ENCODE results near the gene PLK3. TPM values are rescaled to one million over a fixed set of nuclear protein-coding genes. Genes with fewer than 3 reads are reported as not detected.

Gene PLK3
- total and polyA plus RNA-seq, 9 of the 15 experiments (the other 6 are each of a cell fraction or from before 2014, with no cell fraction given), result 0.52 to 22.7 (median 11.0) TPM

DNA sequence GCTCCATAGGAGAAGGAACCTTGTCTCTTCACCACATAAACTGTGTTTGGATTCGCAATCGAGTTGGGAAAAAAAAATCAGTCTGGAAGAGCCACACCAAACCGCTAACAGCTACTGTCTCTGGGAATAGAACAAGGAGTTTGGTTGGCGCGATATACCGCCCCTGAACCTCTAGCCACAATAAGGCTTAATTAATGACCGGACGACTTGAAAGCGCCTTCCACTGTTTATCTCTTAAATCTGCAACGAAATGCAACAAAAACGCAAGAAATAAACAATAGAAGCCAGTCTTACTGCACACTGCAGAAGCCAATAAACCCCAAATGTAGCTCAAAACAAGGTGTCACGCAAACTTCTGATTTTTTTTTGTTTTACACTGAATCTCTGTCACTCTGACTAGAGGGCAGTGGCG lies 19.0 kb downstream of the PLK3 start (continued):
- TF ChIP-seq MCM7 (IDR thresholded peaks at IDR 0.05) (no peak), SMC3 (conservative IDR thresholded peaks at IDR 0.05; ENCODE audit: insufficient read depth, low read depth, low read length) (peak; percentile 53; the same call in 1 of the 2 replicates), PHF8 (IDR thresholded peaks at IDR 0.05; ENCODE audit: borderline replicate concordance, low read length) (peak; percentile 26; the same call in 1 of the 2 replicates), TBL1XR1 (IDR thresholded peaks at IDR 0.05; ENCODE audit: low read length in 2 of 2) (peak in 1 of 2 experiments; percentile 58; a peak in 2 of 4 replicates), CBFA2T3 (IDR thresholded peaks at IDR 0.05) (no peak; the same call in 1 of the 2 replicates), HDAC8 (tag; IDR thresholded peaks at IDR 0.05) (peak; percentile 54; the same call in 1 of the 2 replicates)
- TF ChIP-seq, protein P1, sequence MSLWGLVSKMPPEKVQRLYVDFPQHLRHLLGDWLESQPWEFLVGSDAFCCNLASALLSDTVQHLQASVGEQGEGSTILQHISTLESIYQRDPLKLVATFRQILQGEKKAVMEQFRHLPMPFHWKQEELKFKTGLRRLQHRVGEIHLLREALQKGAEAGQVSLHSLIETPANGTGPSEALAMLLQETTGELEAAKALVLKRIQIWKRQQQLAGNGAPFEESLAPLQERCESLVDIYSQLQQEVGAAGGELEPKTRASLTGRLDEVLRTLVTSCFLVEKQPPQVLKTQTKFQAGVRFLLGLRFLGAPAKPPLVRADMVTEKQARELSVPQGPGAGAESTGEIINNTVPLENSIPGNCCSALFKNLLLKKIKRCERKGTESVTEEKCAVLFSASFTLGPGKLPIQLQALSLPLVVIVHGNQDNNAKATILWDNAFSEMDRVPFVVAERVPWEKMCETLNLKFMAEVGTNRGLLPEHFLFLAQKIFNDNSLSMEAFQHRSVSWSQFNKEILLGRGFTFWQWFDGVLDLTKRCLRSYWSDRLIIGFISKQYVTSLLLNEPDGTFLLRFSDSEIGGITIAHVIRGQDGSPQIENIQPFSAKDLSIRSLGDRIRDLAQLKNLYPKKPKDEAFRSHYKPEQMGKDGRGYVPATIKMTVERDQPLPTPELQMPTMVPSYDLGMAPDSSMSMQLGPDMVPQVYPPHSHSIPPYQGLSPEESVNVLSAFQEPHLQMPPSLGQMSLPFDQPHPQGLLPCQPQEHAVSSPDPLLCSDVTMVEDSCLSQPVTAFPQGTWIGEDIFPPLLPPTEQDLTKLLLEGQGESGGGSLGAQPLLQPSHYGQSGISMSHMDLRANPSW (CRISPR knock-in tag; IDR thresholded peaks at IDR 0.05), result peak; percentile 86; the same call in 1 of the 2 replicates
